Stimulated activated CD4-positive, alpha-beta T cell treated with anti-CD3 and anti-CD28 coated beads, Interleukin-1b, Interleukin-23, amount 100 ng/mL, for 24 hours (primary cell): ENCODE data around the gene CHDH.

Experiments used
- DNase-seq, 4 experiments: peaks; one replicate each; pipeline ENCODE4 v3.0.0-alpha.2; 2020; ENCODE audit warnings: low read depth in 4 of 4, low spot score in 1 of 4

The CHDH gene

GRCh38 chr3:53809267-53809666, 37.0 kb downstream of the CHDH start:
- DNase-seq = no peak

DNA sequence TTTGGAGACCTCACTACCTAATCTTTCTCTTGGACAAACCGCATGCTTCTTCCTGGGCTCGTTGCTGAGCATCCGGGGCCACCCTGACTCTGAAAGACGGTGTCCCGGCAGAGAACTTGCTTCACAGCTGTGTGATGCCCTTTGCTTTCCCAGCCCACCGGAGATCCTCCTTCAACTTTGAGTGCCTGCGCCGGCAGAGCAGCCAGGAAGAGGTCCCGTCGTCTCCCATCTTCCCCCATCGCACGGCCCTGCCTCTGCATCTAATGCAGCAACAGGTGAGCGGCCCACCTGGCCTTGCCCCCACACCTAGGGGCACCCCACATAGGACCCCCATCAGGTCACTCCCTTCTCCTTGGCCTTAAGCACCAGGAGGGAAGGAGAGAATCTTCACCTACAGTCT, 37.7 kb downstream of the CHDH start:
- no peak for DNase-seq

GRCh38 chr3:53807117-53807810, 39.0 kb downstream of the CHDH start:
- DNase-seq = no peak

DNA sequence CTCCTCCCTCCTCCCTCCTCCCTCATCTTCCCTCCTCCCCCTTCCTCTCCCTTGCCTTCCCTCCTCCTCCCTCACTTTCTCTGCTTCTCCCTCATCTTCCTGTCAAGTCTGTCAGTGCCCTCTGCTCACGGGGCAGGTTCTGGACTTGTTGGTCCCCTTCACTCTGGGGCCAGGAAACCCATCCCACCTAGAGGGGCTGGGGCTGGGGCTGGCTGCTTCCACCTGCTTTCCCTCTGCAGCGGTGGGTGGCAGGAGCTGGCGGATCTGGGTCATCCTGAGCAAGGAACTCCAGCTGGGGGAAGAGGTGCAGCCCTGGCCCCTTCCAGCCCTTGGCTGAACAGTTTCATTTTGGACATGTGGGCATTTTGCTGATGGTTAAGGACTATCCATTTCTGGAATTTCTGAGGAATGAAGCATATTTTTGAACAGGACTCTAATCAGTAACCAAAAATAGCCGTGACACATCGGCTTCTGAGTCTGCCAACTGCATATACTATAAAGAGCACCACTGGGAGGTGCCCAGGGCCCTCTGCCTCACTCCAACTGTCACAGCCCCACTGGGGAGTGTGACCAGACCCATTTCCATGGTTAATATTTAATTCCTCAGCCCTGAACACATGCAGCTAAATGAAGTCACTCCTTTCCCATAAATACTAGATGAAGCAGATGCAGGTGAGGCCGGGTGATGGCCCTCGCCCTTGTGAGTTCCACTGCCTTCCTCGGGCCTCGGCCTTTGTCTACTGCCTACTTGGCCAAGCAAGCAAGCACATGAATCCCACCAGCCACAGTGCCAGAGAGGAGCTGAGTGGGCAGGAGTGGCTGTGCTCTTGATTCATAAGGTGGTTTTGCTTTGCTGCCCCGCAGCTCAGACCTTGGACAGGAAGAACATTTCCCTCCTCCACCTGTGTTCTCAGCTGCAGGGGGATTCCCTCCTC, 39.8 kb downstream of the CHDH start:
- DNase-seq = no peak

DNA sequence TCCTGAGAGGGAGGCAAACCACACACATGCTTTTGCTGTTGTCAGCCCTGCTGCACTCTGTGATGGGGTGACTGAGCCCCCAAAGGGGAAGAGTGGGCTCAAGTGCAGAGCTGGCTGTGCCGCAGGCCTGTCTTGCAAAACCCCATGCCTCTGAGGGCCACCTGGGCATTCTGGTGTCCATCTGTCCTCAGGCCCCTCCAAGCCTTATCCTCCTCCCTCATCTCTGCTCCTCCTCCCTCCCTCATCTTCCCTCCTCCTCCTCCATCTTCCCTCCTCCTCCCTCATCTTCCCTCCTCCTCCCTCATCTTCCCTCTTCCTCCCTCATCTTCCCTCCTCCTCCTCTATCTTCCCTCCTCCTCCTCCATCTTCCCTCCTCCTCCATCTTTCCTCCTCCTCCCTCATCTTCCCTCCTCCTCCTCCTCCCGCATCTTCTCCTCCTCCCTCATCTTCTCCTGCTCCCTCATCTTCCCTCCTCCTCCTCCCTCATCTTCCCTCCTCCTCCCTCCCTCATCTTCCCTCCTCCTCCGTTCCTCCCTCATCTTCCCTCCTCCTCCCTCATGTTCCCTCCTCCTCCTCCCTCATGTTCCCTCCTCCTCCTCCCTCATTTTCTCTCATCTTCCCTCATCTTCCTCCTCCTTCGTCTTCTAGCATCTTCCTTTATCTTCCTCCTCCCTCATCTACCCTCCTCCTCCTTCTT, 40.6 kb downstream of the CHDH start:
- no peak for DNase-seq

DNA sequence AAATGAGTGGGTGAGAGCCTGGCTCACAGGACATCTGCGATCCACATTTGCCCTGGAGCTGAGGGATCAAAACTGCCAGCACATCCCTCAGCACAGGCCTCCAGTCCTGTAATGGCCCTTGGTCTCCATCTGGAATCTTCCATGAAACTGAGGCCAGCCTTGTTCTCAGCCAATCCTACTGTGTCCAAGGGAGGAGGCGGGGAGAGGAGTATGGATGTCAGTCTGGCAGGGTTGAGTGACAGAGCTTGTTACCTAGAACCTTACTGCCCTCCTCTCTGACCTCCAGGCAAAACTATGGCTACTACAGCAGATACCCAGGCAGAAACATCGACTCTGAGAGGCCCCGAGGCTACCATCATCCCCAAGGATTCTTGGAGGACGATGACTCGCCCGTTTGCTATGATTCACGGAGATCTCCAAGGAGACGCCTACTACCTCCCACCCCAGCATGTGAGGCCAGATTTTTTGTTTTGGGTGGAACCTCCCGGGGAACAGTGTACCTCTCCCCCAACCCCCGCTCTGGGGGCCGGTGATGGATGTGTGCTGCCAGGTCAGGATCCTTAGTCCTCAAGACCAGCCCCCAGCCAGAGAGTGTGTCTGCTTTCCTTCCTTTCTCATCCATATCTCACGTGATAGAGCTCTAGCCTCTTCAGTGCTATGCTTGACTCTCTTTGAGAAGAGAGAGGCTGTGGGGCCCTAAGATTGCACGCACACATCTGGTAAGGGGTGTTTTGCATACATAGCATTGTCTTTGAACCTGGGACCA, 41.3 kb downstream of the CHDH start:
- DNase-seq = no peak

DNA sequence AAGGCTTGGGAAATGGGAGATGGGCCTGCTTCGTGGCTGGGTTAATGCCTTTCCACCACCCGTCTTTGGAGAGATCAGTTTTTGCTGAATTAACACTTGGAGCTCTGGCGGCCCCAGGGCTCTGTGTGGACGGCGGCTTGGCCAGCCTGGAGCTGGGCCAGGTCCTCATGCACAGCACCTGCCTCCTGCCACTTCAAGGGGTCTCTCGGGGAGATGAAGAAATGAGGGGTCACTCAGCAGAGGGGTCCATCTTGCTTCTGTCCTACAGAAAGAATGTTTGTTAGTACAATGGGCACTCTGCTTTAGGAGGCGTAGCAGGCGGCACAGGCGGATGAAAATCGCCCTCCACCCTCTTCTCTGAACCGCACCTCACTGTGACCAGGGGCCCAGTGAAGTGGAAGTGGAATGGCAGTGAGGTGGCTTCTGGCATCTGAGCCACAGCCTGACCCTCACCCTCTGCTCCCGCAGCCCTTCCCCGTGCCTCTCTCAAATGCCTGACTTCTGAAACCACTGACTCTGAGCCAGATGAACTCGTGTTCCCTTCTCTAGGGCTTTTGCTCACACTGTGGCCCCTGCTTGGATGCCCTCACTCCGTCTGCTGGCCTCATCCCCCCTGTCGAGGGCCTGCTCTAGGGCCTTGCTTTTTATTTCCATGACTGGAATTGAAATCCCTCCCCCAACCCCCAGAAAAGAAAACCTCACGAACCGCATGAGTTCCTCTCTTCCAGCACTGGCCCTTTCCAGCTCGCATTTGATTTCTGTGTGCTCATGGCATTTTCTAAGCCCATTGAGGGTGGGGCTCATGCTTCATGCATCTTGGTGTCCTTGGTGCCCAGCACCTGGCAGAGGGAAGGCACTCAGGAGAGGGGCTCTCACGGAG, 42.2 kb downstream of the CHDH start:
- DNase-seq = no peak

GRCh38 chr3:53803124-53803815, 42.9 kb downstream of the CHDH start:
- no peak for DNase-seq

- DNase-seq = no peak
Observed at GRCh38 chr3:53802256-53802880, 43.9 kb downstream of the CHDH start.

GRCh38 chr3:53801319-53801718, 44.9 kb downstream of the CHDH start:
- DNase-seq = no peak

- DNase-seq = no peak
Observed at GRCh38 chr3:53800041-53800906, 45.9 kb downstream of the CHDH start.

DNA sequence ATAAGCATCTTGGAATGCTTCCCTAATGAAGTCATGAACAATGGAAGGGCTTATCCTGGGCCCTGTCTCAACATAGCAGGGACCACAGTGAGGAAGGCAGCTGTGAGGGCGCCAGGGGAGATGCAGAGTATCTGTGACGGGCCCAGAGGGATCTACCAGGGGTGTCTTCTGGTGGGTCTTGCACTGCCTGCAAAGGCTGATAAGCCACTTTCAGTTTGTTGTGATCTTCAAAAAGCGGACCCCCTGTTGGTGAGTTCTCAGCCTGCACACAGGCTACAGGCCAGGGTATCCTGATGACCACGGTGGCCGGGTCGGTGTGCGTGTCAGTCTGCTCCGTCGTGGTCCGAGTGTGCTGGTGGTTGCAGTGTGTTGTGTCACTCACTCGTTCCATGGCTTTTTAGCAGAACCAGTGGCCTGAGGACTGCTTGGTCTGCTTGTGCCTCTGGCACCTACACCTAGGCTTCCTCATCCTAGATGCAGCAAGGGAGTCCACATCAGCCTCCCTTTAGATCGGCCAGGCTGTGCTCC, 46.8 kb downstream of the CHDH start:
- DNase-seq = no peak

- no peak for DNase-seq
Observed at GRCh38 chr3:53798144-53798543, 48.1 kb downstream of the CHDH start.

DNA sequence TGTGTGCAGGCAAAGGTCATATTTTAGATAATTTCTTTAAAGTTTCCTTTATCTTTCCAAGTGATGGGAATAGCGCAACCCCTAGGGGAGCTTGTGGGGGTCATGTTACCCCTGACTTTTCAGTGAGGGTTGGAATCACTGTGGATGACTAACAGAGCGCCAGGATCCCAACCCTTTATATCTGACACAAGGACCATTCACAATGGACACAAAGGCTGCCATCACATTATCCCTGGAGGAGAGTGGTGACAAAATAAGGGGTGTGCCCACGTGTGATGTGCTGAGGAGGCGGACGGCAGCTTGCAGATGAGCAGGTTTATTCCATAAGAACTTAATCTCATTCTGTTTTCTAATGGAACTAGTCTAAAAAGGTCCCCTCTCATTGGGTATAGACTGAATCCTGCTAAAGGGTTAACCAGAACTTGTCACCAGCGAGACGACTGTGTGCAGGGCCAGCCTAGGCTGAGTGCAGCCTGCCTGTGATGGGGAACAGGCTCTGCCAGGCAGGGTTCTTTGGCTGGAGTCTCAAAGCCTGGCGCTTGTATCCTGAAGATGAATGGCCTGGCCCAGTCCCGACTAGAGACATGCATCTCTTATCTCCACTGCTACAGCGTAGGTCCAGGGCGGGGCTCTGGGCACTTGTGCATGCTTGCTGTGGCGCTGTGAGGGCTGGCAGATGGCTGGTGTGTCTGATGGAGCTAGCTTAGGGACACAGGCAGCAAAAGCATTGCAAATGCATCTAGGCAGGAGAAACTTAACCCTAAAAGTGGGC, 50.2 kb downstream of the CHDH start:
- DNase-seq = no peak

DNA sequence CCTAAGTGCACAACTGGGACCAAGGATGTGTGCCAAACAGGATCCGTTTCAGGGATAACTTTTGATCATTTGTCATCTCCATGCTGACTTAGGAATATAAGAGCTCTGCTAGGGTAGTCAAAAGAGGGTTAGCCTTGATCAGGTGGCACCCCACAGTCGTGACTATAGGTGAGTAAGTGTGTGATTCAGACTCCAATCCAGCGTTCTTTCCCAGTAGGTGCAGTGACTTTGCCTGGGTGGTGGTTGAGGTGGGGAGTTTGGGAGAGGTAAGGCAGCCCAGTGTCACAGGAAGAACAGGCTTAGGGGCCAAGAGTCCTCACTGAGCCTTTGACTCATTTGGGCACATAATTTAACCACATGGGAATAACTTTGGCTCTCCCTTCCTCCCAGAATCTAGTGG, 51.0 kb downstream of the CHDH start:
- DNase-seq = no peak

DNA sequence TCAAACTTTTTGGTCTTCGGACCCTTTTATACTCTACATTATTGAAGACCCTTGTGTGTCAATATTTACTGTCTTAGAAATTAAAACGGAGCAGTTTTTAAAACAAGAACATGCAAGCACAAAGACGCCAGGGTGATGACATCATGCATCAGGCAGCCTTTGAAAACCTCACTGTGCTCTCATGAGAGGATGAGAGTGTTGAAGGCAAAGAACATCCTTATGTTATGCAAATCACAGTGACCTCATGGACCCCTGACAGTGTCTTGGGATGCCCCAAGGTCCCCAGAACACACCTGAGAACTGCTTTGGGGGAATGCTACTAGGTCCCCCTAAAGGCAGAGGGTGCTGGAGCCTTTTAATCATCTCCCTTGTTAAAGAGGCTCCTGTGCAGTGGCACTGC, 51.6 kb downstream of the CHDH start:
- no peak for DNase-seq

GRCh38 chr3:53792866-53793265, 53.4 kb downstream of the CHDH start:
- DNase-seq = no peak
